ENCODE data around the gene CD9.
"Not testable (repeated sequence)": the region's sequence is repeated elsewhere in the genome, so short reads cannot be mapped to it uniquely, and the experiment has no call there.

The CD9 gene, protein sequence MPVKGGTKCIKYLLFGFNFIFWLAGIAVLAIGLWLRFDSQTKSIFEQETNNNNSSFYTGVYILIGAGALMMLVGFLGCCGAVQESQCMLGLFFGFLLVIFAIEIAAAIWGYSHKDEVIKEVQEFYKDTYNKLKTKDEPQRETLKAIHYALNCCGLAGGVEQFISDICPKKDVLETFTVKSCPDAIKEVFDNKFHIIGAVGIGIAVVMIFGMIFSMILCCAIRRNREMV

DNA sequence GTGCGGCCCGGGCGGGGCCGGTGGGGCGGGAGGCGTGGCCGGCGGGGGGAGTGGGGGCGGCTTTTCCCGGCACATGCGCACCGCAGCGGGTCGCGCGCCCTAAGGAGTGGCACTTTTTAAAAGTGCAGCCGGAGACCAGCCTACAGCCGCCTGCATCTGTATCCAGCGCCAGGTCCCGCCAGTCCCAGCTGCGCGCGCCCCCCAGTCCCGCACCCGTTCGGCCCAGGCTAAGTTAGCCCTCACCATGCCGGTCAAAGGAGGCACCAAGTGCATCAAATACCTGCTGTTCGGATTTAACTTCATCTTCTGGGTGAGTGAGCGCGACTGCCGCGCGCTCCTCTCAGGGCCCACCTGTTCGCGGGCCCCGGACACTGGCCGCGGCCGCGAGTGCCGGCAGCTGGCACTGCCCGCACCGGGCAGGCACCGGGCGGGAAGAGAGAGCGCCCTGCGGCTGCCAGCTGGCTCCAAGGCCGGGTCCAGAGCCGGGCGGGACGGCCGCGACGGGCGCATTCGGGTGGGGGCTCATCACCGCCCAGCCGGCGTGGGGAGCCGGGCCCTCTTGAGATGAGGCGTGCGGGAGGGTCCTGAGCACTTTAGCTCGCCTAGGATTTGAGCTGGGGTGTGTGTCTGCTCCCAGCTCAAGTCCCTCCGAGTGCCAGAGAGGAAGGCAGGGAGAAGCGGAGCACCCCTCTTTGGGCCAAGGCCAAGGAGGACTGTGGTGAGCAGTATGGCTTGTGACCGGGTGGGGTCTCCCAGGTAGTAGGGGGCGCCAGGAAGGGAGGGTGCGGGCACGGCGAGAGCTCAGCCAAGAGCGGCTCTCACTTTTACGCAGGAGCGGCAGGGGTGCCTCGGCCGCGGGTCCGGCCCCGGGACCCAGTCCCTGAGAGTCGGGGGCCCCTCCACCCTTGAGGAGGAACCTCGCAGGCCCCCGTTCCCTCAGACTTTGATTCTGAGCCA is at the start of gene CD9:
TSS of gene CD9 (plus strand) at position 145 of the 957 bp plus-strand sequence. CDS start at position 245, 100 bp downstream.
- no peak for FAIRE-seq

- FAIRE-seq: no peak
These were observed 45.3 kb upstream of the CD9 start for GRCh38 chr12:6154730-6155459.

- no peak for FAIRE-seq
These were observed 42.7 kb upstream of the CD9 start for GRCh38 chr12:6157482-6157881.

- no peak for FAIRE-seq
These were observed 41.9 kb upstream of the CD9 start for GRCh38 chr12:6158255-6158654.

DNA sequence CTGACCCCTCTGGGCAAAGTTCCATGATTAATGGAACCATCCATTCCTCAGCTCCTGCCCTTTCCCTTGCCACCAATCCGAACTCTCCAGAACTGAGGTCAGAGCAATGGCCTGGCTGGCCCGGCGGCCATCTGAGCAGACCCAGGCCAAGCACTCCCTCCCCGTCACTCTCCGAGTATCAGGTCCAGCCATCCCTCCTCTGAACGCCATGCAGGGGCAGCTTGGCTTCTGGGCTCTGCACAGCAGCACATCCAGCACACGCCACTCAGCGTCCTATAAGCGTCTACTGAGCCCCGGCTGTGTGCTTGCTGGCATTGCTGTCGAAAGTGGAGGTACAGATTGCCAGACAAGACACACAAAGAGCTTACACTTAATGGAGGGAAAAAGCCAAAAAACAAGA is 41.5 kb upstream of the CD9 start:
- no peak for FAIRE-seq

DNA sequence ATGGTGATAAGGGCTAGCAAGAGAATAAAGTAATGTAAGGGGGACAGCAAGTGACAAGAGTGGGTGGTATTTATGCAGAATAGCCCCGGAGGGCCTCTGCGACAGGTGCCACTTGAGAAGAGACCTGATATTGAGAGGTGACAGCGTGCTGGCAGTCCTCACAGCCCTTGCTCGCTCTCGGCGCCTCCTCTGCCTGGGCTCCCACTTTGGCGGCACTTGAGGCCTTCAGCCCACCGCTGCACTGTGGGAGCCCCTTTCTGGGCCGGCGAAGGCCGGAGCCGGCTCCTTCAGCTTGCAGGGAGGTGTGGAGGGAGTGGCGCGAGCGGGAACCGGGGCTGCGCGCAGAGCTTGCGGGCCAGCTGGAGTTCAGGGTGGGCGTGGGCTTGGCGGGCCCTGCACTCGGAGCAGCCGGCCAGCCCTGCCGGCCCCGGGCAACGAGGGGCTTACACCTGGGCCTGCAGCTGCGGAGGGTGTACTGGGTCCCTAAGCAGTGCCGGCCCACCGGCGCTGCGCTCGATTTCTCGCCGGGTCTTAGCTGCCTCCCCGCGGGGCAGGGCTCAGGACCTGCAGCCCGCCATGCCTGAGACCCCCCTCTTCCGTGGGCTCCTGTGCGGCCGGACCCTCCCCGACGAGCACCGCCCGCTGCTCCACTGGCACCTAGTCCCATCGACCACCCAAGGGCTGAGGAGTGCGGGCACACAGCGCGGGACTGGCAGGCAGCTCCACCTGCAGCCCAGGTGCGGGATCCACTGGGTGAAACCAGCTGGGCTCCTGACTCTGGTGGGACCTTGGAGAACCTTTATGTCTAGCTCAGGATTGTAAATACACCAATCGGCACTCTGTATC is 40.8 kb upstream of the CD9 start:
- FAIRE-seq: not testable (repeated sequence)

DNA sequence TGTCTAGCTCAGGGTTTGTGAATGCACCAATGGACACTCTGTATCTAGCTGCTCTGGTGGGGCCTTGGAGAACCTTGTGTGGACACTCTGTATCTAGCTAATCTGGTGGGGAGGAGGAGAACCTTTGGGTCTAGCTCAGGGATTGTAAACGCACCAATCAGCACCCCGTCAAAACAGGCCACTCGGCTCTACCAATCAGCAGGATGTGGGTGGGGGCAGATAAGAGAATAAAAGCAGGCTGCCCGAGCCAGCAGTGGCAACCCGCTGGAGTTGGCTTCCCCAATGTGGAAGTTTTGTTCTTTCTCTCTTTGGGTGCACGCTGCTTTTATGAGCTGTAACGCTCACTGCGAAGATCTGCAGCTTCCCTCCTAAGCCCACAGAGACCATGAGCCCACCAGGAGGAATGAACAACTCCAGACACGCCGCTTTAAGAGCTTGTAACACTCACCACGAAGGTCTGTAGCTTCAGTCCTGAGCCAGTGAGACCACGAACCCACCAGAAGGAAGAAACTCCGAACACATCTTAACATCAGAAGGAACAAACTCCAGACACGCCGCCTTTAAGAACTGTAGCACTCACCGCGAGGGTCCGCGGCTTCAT is 40.1 kb upstream of the CD9 start:
- FAIRE-seq: not testable (repeated sequence)

DNA sequence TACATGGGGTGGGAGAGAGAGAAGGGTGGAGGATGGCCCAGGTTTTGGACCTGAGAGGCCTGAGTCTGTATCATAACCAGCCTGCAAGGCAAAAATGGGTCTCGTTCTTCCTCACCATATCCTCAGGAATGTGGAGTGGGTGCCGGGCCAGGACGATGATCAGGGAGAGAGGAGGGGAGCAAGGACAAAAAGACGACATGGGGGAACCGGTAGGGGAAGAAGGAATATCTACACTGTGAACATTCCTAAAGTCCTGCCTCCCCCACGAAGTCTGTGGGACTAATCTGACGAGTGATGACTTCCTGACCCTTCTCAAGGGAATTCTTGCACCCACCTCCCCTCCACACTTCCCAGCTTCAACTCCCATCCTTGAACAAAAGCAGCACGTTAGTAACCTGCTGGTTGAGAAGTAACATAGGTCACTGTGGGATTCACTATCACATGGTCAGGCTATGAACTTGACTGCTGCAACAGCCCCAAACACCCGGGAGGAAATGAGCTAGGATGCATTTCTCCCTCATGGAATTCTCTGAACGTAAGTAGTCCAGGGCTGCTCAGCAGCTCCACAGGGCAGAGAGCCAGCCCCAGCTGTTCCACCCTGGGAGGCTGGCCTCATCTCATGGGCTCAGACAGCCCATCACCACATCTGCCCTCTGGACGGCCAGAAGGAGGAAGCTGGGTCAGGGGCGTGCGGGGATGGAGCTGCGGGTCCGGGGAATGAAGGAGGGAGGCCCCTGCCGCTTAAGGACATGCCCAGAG is 38.9 kb upstream of the CD9 start:
- no peak for FAIRE-seq

- no peak for FAIRE-seq
These were observed 36.7 kb upstream of the CD9 start for GRCh38 chr12:6163416-6164060.

DNA sequence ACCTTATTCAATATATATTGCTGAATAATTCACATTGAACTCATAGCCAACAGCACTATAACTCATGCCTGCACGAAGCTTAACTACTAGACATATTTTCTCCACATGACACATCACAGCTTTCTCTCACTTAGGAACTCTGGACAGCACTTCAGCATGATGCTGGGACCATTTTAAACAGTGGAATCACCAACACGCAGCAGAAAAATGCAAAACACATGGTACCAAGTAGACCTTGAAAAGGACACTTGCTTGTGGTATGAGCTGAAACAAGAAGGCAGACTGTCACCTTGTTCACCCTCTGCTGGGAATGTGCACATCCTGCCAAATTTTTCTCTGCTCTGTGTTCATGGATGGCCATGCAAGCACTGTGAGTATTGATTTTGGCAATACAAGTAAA is 34.8 kb upstream of the CD9 start:
- FAIRE-seq: no peak

GRCh38 chr12:6166808-6167207 is 33.4 kb upstream of the CD9 start:
- FAIRE-seq: no peak

GRCh38 chr12:6167327-6168280 is 32.6 kb upstream of the CD9 start:
- no peak for FAIRE-seq

DNA sequence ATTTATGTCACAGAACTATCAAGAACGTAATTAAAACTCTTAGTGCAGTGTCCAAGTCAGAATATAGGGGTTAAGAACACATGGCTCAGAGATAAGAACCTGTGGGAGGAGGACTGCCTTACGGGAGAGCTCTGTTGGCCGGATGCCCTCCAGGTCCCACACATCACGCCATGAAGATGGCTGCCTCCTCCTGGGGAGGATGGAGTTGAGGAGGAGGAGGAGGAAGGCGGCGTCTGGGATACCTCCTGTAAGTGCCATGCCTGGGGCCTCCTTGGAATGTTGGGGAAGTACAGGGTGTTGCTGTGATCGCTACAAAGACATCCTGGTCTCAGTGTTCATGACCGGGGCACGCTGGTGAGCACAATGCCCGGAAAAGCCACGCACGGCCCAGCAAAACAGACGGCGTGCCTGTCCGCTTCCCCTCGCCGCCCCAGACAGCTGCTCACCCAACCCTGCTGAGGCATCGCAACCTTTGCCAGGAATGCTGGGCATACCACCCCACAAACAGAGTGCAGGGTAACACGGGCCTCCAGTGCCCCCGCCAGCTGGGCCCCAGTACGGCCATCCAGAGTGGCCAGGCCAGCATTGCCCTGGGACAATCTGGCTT is 28.7 kb upstream of the CD9 start:
- no peak for FAIRE-seq

GRCh38 chr12:6172086-6172485 is 28.1 kb upstream of the CD9 start:
- no peak for FAIRE-seq

GRCh38 chr12:6172862-6173261 is 27.3 kb upstream of the CD9 start:
- FAIRE-seq: no peak

DNA sequence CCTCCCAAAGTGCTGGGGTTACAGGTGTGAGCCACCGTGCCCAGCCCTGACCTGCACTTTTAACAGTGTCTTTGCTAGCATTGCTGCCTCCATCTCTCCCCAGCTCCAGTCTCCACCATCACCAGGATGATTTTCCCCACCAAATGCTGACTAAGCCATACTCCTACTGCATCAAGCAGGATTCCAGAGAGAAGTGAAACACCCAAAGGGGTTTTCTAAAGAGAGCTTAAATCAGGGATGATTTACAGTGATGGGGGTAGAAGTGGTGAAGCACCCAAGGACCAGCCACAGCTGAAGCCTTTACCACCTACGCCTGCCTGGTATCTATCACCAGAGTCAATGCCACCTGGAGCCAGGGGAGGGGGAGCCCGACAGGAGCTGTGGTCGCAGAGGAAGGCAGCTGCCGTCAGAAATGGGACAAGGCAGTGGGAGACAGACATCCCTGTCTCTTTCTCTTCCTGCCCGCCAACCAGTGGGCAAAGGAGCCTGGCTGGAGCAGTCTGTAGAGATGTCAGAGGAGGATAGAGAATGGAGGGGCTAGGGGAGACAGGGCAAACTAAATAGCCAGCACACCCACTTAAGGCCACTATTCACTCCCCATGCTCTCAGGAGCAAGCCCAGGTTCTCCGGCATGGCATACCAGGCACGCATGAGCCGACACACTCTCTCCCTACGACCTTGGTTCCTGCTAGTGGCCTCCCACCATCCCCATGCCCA is 22.4 kb upstream of the CD9 start:
- no peak for FAIRE-seq

DNA sequence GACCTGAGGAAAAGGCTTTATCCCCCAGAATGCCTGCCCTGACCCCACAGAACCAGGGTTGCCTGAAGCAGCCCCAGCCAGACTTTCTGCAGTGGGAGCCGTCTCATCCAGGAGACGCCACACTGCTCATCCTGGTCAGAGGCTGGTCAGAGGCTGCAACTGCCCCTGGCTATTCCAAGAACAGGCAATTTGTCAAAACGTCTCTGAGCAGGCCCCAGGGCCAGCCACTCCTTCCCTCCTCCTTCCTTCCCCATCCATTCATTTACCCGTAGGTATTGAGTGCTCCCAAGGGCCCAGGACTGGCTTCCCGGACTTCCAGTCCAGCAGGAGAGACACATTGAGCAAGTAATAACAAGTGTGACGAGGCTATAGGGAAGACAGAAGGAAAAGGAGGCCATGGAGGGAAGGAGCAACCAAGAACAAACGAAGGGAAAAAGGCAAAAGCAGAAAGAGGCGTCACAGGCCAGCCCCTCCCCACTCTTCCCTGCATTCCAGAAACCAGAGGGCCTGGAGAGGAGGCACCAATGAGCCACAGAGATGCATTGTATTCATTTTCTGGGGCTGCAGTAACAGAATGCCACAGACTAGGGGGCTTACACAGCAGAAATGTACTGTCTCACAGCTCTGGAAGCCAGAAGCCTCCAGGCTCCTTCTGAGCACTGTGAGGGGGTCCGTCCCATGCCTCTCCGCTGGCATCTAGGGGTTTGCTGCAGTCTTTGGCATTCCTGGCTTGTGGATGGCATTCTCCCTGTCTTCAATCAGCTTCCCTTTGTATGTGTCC is 21.0 kb upstream of the CD9 start:
- FAIRE-seq: no peak
